ENCODE results near the gene HDAC11.
"Not testable (repeated sequence)": the region's sequence is repeated elsewhere in the genome, so short reads cannot be mapped to it uniquely, and the experiment has no call there.

The HDAC11 gene

GRCh38 chr3:13479582-13480339 is at the start of gene HDAC11:
TSS of gene HDAC11 (plus strand) at chr3:13480306. CDS start at chr3:13480348, 42 bp downstream.
- DNase-seq (ENCODE audit: low spot score) = peak; percentile 100

DNA sequence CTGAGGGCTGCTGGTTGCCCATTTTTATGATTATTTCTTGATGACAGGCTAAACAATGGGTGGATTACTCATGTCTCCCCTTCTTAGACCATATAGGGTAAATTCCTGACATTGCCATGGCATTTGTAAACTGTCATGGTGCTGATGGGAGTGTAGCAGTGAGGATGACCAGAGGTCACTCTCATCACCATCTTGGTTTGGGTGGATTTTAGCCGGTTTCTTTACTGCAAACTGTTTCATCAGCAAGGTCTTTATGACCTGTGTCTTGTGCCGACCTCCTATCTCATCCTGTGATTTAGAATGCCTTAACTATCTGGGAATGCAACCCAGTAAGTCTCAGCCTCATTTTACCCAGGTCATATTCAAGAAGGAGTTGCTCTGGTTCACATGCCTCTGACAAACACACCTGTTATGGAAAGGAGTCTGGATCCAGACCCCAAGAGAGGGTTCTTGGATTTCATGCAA is 49.7 kb upstream of the HDAC11 start:
- not testable (repeated sequence) for DNase-seq (ENCODE audit: low spot score)

GRCh38 chr3:13432093-13432492 is 48.0 kb upstream of the HDAC11 start:
- no peak for DNase-seq (ENCODE audit: low spot score)

GRCh38 chr3:13433912-13434311 is 46.2 kb upstream of the HDAC11 start:
- DNase-seq (ENCODE audit: low spot score) = no peak

GRCh38 chr3:13436213-13436612 is 43.9 kb upstream of the HDAC11 start:
- DNase-seq (ENCODE audit: low spot score) = not testable (repeated sequence)

- no peak for DNase-seq (ENCODE audit: low spot score)
Observed at GRCh38 chr3:13440204-13440817, 39.8 kb upstream of the HDAC11 start.

- DNase-seq (ENCODE audit: low spot score) = not testable (repeated sequence)
Observed at GRCh38 chr3:13442882-13443281, 37.2 kb upstream of the HDAC11 start.

DNA sequence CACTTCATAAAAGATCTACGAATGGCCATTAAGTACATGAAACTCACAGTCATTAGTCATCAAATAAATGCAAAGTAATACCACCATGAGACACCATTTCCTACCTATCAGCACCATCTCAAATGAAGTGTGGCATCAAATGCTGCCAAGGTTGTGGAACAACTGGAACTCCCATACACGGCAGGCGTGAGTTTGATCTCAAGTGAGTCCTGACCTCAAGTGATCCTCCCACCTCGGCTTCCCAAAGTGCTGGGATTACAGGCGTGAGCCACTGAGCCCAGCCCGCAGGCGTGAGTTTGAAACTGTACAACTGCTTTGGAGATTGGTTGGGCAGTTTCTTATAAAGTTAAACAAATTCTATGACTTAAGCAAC is 28.8 kb upstream of the HDAC11 start:
- no peak for DNase-seq (ENCODE audit: low spot score)

DNA sequence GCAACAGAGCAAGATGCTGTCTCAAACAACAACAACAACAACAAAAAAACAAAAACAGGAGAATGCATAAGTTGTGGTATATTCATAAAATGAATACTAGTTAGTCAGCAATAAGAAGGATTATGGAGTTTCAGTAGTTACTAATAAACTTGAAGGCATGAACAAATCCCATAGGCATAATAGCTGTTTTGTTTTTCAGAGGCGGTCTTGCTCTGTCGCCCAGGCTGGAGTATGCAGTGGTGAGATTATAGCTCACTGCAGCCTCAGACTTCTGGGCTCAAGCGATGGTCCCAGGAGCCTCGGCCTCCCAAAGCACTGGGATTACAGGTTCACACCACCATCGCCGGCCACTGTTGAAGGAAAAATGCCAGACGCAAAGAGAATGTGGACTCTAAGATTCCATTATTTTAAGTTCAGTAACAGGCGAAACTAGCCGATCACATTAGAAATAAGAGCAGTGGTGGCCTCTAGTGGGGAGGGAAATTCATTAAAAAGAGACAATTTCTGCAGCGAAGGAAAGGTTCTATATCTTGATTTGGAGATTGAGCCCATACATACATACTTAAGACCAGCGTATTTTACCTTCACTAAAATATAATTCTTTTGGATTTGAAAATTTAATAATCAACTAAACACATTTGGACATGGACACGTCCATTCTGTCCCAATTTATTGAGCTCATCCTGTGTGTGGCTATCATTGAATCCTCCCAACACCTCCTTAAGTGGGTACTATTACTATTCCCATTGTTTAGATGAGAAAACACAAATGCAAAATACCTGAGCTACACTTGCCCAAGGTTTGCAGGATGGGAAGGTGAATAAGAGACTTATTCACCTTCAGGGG is 27.4 kb upstream of the HDAC11 start:
- DNase-seq (ENCODE audit: low spot score) = peak; percentile 60

DNA sequence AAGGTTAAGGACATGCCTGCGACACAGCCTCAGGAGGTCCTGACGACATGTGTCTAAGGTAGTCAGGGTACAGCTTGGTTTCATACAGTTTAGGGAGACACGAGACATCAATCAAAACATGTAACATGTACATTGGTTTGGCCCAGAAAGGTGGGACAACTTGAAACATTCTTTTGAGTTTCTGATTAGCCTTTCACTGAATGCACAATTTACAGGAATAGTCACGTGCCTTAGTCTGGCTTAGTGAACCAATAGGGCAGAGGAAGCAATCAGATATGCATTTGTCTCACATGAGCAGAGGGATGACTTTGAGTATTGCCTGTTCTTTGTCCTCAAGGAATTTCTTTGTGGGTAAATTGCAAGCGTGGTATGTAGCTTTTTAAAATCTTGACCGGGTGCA is 24.5 kb upstream of the HDAC11 start:
- DNase-seq (ENCODE audit: low spot score) = no peak

- no peak for DNase-seq (ENCODE audit: low spot score)
Observed at GRCh38 chr3:13457593-13457992, 22.5 kb upstream of the HDAC11 start.

DNA sequence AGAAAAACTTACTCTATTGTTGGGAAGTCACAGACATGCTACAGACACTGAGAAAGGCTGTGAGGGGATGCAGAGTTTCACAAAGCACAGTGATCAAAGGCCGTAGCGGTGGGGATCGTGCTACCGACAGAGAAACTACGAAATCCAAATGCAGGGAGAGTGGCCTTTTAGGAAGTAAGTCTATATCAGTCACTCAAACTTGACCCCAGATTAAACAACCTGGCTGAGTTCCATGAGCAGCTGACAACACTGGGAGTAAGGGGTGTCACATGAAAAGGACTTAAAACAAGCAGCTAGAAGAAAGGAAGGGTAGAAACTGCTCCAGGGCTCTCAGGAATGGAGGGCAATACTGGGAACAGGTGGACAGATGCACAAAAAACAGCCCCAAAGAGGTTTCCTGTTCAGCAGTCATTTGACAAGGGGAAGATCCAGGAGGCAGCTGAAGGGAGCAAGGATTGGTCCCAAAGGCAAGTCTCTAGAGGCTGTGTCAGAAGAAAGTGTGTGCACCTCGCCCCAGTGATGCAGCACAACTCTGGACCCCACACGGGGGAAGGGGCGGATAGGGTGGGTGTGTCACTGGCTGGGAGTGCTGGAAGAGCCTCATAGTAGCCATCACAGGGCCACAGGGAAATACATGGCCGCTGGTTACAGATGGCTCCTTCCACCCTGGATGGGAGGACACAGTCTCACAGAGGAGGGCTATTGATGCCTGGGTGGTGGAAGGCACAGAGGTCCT is 20.3 kb upstream of the HDAC11 start:
- DNase-seq (ENCODE audit: low spot score) = no peak

DNA sequence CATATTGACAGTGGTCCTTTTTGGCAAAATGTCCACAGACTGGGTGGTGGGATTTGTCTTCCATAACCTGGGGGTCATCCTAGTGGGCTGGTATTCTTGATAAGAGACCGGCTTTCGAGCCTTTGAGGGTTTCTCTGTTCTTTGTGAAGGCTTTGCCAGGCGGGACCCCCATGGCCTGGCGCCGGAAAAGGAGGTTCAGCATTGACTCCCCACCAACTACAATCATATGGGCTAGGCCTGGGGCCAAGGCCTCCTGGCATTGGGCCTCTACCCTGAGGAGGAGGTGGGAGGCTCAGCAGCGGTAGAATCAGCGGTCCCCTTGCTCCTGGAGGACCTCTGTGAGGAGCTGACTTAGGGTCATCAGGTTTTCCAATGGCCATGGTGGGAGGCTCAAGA is 19.8 kb upstream of the HDAC11 start:
- DNase-seq (ENCODE audit: low spot score) = no peak

DNA sequence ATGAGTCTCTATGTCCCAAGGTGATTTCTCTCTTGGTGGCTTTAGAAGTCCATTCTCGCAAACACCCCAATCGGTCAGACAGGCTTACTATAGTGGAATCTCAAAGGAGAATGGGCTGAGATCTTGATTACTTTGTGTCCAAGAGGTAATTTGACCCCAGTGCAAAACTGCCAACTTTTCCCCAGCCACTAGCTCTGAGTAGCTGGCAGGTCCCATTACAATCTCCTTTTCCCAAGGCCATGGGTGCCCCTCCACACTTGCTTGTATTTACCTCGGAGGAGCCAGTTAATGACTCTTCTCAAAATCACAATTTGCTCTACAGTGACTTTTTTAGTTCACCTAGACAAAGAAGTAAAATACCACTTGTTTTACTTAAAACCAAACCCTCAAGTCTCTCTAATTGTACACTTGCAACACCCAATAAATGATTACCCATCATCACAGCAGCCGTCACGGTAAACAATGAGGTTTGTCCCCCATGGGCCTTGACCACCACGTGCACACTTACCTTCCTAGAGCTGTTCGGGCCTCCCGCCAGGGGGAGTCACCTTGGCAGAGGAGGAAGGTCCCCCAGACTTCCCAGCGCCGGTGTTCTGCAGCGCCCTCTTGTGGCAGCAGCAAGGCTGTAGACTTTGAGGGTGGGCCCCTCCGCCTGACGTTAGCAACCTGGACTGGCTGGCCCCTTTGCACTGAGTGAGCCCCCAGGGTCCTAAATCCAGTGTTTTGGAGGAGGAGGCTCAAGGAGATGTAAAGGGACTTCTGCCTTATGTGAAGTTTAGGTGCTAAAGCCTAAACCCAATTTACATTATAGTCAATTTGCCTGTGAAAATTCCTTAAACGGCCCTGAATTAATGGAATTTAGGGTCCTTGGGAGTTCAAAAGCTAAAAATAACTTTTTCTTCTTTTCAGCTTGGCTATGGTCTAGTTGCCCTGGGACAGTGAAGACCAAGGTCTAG is 18.7 kb upstream of the HDAC11 start:
- peak; percentile 38 for DNase-seq (ENCODE audit: low spot score)

DNA sequence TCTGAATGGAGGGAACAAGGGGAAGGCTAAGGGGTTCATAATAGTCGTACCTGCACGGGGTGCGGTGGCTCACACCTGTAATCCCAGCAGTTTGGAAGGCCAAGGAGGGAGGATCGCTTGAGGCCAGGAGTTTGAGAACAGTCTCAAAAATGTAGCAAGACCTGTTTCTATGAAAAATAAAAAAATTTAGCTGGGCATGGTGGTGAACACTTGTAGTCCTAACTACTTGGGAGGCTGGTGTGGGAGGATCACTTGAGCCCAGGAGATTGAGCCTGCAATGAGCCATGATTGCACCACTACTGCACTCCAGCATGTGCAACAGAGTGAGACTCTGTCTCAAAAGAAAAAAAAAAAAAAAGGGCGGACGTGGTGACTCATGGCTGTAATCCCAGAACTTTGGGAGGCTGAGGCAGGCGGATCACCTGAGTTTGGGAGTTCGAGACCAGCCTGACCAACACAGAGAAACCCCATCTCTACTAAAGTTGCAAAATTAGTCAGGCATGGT is 17.9 kb upstream of the HDAC11 start:
- DNase-seq (ENCODE audit: low spot score) = no peak

DNA sequence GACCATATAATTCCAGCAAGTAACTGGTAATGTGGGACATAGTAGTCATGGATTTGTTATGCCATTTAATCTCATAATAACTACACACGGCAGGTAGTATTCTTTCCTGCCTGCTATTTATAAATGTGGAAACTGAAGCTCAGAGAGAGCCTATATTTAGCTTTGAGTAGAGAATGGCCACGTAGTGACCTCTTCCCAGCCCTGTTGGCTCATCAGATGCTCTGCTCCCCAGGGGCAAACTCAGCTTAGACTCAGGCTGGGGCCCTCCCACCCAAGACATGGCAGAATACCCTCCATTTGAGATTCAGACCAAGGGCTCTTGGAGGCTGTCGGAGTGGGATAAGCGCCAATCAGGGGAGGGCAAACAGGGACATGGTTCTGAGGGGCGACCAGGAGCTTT is 17.3 kb upstream of the HDAC11 start:
- no peak for DNase-seq (ENCODE audit: low spot score)

- DNase-seq (ENCODE audit: low spot score) = no peak
Observed at GRCh38 chr3:13463618-13464400, 16.3 kb upstream of the HDAC11 start.

GRCh38 chr3:13465236-13465873 is 14.8 kb upstream of the HDAC11 start:
- no peak for DNase-seq (ENCODE audit: low spot score)

- DNase-seq (ENCODE audit: low spot score) = no peak
Observed at GRCh38 chr3:13466781-13467180, 13.3 kb upstream of the HDAC11 start.
